ENCODE data around the gene PLA2G4B.
A peak's percentile ranks its signal among the peaks of the same experiment; 100 is the strongest.

Gene PLA2G4B

DNA sequence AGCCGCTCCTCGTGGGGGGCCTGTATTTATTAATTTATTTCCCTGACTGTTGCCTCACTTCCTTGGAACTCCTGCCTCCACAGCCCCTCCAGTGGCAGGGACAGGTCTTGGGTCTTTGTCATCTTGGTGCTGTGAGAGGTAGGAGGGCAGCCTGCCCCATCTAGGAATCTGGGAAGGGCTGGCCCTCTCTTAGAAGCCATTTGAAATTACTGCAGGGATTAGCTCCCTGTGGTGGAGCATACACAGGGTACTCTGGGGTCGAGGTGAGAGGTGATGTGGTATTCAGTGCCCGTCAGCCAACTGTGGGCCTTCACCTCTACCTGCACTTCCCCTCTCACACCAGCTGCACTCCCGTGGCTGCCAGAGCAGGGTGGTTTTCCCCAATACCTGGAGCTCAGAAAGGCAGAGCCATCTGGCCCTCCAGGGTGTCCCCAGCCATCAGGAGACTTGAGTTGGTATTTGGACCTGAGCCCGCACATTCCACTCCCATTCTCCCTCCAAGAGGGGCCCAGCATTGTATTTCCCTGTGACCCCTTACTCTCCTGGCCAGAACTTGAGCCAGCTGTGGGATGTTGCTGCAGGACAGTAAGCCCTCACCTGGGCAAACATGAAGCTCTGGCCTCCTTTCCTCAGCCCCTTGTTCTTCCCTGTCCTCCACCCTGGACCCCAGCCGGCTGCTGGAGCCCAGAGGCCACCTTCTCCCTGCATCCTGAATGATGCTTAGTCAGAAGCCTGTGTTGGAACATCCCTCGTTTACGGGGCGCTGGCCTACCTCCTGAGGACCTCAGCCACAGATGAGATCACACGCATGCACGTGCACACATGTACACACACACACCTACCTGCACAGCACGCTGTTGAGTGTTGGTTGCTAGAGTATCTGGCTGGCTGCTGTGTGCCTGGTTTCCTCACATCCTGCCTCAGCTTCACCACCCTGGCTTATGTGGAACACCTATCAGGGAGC, 12.8 kb upstream of the PLA2G4B start:
- DNase-seq (ENCODE audit: low read depth in 2 of 2), result no peak

DNA sequence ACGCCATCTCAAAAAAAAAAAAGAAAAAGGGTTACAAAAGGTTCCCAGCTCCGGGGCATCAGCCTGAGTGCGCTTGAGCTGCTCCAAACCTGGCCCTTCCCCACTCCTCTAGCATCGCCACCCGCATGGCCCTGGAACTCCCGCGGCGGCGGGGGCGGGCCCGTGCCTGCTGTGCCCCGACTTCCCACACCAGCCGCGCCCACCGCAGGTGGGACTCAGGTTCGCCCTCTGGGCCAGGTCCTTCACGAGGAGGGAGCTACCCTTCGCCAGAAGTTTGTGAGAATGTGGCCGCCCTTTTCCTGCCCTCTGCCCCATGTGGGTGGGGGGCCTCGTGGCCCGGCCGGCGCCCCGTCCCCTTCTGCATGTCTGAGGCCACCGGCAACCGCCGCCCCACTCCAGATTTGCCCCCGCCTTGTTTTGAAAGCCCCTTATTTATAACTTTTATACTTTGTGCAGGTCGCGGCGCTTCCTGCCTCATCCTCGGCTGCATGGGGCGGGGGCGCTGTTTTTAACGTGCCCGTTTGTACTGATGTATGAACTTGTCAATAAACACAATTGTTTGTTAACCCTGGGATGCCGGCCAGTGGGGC, 11.3 kb upstream of the PLA2G4B start:
- DNase-seq (ENCODE audit: low read depth in 2 of 2), result peak in 1 of 2 donors; percentile 19

DNA sequence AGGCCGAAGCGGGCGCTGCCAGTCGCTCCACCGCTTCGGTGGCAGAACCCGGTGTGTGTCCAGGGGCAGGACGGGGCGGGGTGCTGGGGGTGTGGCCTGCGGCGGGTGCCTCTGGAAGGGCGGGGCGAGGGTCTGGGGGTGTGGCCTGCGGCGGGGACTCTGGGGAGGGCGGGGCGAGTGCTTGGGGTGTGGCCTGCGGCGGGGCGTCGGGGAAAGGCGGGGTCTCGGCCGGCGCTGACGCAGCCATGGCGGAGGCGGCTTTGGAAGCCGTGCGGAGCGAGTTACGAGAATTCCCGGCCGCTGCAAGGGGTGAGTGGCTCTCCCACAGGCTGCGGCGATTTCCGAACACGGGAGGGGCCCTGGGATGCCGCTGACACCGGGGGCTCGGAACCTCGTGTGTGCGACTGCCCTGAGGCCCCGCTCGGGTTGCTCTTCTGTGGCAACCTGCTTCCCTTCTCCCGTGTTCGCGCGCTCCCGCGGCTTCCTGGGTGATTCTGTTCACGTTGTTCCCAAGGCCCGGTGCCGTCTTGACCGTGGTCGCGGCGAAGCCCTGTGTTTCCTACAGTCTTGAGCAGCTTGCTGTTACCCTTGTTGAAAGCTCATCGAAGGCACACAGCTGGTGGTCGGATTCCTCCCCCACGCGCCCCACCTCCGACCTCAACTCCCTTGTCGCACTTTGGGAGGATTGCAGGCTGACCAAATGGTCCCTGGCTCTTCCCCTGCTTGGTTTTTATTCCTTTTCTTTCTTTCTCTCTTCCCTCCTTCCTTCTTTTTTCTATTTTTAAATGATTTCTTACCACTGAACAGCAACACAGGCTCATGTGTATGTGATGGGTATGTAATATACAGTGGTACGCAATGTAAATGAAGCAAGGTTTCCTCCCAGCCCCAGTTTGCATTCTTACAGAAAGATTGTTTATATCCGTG, 10.5 kb upstream of the PLA2G4B start, which contains the start of gene JMJD7:
JMJD7 (plus strand) TSS at position 213 of the 927 bp plus-strand sequence; CDS start at position 246, 33 bp downstream.
- peak; percentile 86 to 91 for DNase-seq (ENCODE audit: low read depth in 2 of 2)

DNA sequence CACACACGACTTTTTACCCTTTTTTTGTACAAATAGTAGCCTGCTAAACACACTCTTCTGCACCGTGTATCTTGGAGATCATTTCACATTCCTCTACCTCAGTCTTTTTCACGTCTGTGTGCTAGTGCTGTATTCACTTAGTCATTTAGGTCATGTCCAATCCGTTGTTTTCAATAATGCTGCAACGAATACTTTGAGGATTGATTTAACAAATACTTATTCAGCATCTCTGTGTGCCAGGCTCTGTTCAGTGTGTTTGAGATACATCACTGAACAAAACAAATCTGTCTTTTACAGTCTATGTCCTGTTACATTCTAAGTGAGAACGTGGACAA, 9.9 kb upstream of the PLA2G4B start:
- DNase-seq (ENCODE audit: low read depth in 2 of 2), result no peak

DNA sequence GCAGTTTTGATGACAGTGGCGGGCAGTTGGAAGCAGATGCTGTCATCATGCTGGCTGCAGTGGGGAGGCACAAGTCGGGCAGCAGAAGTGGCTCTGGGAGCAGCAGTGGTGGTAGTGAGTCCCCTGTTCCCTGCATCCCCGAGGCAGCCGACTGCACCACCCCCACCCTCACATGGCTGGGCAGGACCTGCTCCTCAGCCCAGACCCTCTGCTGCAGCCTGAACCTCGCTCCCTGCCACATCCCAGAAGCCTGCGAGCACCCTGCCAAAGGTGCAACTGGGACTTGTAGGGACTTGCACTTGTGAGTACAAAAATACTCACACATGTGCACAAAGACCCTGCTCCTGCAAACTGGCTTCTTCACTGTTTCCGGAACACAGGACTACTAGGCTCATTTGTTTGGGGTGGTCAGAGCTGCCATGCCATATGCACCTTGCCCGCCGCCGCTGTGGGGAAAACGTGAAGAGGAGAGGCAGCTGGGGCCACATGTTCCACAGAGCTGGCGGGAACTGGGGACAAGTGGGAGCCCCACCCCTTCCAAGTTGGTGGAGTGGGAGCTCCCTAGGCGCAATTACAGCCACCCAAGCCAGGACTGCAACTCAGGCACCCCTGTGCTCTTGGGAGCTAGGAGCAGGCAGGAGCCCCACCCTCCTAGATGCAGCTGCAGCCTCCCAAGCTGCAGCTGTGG, 8.5 kb upstream of the PLA2G4B start:
- DNase-seq (ENCODE audit: low read depth in 2 of 2), result no peak

DNA sequence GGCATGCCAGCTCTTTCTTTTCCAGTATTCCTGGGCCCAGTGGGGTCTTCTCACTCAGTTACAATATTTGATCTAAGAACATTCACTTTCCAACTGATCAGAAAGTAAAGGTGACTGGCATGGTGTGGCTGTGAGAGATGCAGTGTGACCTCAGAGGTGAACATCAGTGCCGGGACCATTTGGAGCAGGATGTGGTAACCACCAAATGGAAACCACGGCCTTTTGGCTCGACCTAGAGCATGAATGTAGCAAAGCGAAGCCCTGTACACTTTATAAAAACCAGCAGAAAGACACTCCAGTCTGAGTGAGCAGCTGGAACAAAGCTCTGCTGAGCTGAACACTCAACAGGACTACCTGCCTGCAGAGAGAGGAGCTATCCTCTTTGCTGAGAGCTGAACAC, 7.4 kb upstream of the PLA2G4B start:
- DNase-seq (ENCODE audit: low read depth in 2 of 2), result peak in 1 of 2 donors; percentile 10

DNA sequence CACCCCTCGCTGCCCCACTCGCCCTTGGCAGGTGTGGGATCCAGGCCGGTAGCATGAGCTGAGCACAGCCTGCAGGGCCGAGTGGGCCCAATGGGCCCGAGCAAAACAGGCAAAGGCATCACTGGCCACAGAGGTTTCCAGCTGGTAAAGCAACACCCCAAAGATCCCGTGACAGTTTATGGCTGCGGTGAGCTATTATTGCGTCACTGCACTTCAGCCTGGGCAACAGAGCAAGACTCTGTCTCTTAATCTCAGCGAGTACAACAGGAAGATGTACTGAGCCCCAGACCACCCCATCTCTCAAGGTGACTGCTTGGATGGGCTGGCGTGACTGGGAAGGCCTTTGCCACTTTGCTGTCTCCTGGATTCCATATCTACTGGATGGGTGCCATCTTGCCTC, 6.4 kb upstream of the PLA2G4B start:
- no peak for DNase-seq (ENCODE audit: low read depth in 2 of 2)

DNA sequence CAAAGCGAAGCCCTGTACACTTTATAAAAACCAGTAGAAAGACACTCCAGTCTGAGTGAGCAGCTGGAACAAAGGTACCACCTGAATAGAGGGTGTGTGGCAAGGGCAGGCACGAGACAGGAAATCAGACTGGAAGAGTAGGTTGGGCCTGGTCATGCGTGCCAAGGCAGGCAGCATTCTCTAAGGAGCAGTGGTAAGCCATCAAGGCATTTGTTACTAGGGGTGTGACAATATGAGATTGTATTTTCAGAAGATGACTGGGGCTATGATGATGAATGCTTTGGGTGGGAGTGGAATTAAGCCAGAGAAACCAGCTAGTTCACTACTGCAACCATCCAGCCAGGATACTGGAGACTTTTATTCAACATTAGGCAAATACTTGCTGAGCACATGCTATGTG, 5.8 kb upstream of the PLA2G4B start:
- DNase-seq (ENCODE audit: low read depth in 2 of 2), result no peak

DNA sequence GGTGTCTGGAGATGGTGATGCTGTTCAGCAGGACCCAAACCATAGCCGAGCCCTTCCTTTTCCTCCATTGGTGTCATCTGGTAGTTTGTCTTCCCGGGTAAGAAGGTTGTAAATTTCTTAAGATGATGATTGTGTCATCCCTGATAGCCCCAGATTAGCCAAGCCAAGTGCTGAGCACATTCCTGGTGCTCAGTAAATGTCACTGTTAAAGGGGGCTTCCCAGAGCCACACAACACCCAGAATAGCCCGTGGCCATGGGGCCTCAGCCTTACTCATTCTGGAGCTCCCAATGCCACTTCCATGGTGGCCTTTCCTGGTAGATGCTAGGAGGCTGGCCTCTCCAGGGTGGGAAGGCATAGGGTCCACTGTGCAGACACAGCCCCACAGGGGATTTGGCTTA, 4.6 kb upstream of the PLA2G4B start:
- no peak for DNase-seq (ENCODE audit: low read depth in 2 of 2)

DNA sequence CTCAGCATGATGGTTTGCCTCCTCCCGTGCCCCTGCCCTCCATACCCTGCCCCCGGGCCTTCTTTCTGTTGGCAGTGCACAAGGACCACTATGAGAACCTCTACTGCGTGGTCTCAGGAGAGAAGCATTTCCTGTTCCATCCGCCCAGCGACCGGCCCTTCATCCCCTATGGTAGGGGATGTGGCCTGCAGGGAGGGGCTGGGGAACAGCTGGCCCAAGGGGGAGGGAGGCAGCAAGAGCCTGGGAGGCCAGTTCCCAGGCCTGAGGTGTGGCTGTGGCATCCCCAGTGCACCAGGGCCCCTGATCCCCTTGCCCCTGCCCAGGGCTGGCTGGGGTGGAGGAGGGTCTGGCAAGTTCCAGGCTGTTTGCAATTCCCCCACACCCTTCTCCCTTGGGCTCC, 2.6 kb upstream of the PLA2G4B start:
- no peak for DNase-seq (ENCODE audit: low read depth in 2 of 2)

DNA sequence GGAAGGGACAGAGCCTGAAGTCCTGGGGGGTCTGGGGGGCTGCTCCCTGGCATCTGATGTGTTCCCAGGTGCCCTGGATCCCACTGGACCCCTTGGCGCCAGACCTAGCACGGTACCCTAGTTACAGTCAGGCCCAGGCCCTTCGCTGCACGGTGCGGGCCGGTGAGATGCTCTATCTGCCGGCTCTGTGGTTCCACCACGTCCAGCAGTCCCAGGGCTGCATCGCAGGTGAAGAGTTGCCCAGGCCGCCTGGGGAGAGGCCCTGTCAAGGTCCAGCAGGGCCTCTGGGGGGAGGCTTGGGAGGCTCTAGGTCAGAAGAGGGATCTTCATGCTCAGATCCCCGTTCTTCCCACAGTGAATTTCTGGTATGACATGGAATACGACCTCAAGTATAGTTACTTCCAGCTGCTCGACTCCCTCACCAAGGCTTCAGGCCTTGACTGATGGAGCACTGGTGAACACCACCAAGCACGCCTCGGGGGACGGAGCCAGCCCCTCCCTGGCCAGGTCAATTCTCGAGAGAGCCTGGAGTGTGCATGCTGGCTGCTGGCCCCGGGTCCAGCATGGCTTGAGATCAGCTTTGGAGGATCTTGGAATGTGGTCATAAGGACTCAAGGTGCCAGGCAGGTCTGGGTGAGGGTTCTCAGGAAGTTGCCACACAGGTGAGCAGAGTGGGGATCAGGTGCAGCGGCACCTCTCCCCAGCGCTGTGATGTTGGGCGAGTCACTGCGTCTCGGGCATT, 1.8 kb upstream of the PLA2G4B start:
- DNase-seq (ENCODE audit: low read depth in 2 of 2), result no peak

DNA sequence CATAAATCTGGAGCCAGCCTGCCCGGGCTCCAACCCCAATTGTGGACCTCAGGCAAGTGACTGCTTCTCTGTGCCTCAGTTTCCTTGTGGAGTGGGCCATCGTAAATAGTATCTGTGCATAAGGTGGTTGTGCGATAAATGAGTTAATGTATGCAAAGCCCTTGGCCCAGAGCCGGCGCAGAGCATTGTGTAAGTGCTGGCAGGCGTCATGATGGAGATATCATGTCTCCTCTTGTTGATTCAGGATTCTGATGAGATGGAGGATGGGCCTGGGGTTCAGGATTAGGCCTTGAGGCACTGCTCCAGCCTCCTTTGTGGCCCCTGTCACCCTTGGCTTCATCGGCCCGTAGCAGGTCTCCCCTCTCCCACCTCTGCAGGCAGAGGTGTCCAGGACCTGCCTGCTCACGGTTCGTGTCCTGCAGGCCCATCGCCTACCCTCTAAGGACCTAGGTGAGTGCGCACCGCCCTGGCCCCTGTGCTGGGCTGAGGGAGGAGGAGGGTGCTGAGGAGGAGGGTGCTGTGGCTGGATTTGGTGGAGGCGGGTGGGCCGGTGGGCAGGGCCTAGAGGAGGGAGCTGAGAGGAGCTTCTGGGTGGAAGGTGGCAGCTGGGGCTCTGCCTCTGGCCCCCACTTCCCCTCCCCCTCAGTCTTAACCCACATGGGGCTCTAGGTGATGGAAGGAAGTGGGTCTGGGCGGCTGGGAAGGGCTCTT, 1.3 kb downstream of the PLA2G4B start:
- no peak for DNase-seq (ENCODE audit: low read depth in 2 of 2)

DNA sequence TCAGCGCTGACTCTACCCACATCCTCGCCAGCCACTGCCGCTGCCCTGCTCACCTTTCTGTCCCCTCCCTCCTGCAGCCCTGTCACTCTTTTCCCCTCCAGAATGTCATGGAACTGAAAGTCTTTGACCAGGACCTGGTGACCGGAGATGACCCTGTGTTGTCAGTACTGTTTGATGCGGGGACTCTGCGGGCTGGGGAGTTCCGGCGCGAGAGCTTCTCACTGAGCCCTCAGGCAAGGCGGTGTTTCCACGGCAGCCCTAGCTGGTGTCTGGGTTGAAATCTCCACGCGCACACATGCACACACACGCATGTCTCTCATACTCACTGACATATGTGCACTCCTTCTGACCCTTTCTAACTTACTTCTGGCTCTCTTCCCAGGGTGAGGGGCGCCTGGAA, 2.0 kb downstream of the PLA2G4B start:
- DNase-seq (ENCODE audit: low read depth in 2 of 2), result no peak

DNA sequence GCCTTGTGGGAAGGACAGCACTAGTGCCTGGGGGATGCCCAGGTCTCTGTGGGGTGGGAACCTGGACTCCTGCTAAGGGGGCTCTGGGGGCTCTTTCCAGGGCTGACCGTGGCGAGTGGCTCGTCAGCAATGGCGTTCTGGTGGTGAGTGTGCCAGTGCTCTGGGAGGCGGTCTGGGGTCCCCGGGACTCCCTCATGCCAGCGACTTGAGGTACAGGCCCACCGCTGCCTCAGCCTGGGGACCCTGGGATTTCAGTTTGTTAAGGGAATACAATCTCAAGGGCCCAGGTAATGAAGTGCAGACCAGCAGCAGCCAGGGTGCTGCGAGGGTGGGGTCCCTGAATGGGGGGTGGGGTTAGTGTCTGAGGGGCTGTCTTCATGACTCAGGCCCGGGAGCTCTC, 2.5 kb downstream of the PLA2G4B start:
- DNase-seq (ENCODE audit: low read depth in 2 of 2), result no peak

DNA sequence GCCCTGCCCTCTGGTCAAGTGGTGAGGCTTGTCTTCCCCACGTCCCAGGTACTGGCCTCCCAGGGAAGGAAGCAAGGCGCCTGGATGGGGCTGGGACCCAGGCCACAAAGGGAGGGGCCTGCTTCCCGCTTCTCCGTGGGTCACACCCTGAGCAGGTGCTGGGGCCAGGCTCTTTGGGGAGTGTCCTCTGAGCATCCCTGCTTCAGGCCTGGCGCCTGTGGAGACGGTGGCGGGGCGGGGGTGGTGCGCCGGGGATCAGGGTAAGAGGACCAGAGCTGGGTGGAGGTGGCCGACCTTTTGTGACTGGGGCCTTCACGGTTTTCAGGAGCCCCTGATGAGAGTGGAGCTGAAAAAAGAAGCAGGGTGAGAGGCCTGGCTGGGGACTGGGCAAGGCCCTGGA, 3.6 kb downstream of the PLA2G4B start:
- DNase-seq (ENCODE audit: low read depth in 2 of 2), result no peak

DNA sequence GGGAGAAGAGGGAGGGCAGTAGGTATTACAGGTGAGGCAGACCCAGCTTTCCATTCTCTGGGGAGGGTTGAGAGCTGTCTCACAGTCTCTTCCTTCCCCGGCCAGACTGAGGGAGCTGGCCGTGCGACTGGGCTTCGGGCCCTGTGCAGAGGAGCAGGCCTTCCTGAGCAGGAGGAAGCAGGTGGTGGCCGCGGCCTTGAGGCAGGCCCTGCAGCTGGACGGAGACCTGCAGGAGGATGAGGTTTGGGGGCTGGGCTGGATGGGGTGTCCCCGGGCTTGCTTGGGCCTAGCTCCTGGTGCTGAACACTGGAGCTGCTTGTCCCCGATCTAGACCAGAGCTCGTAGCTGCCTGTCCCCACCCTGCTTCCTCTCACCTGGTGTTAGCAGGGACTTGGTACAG, 4.9 kb downstream of the PLA2G4B start:
- no peak for DNase-seq (ENCODE audit: low read depth in 2 of 2)

DNA sequence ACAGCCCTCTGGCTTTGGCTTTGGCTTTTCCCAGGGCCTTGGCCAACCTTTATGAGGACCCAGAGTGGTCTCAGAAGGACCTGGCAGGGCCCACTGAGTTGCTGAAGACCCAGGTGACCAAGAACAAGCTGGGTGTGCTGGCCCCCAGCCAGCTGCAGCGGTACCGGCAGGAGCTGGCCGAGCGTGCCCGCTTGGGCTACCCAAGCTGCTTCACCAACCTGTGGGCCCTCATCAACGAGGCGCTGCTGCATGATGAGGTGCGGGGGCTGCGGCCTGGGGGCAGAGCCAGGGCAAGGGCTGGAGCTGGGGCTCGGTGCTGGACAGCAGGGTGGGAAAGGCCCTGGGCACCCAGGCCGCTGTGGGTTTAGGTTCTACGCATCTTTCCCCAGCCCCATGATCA, 6.2 kb downstream of the PLA2G4B start:
- DNase-seq (ENCODE audit: low read depth in 2 of 2), result no peak

DNA sequence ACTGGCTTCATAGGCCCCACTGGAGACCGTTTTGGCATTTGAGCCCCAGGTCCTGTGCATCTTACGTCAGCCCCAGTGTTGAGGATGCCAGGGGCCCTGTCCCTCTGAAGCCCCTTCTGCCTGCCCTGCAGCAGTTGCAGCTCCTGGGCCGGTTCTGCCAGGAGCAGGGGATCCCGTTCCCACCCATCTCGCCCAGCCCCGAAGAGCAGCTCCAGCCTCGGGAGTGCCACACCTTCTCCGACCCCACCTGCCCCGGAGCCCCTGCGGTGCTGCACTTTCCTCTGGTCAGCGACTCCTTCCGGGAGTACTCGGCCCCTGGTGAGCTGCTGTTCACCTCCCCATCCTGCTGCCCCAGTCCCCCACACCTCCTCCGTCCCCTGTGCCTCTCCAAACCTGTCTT, 8.6 kb downstream of the PLA2G4B start:
- no peak for DNase-seq (ENCODE audit: low read depth in 2 of 2)

DNA sequence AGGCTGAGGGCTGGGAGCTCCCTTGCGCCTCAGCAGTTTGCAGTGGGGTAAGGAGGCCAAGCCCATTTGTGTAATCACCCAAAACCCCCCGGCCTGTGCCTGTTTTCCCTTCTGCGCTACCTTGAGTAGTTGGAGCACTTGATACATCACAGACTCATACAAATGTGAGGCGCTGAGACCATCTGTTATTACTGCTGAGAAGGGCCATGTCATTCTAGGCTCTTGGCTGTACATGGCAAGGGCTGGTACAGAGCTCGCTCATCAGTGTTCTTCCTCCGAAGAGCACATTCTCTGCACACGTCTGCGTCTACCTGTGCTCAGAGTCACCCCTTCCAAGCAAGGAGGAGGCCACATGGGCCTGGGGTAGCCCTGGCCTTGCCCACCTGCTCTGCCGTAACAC, 9.3 kb downstream of the PLA2G4B start:
- no peak for DNase-seq (ENCODE audit: low read depth in 2 of 2)

DNA sequence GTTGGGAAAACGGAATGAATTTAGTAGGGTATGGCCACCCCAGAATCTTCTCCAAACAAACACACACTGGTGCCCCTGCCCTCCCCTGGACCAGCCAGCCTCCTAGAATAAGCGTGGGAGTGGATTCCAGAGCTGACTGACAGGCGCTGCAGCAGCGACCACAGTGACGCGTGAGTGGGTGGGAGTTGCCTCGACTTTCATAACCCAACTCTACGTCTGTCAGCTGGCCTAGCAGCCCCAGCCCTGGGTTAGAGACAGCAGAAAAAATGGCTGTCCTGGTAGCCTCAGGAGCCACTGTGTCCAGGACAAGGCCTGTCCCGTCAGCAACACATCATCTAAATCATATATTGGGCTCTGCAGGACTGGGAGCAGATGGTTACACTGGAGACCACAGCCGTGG, 10.0 kb downstream of the PLA2G4B start:
- DNase-seq (ENCODE audit: low read depth in 2 of 2), result peak in 1 of 2 donors; percentile 18

Data from stimulated activated CD8-positive, alpha-beta memory T cell treated with anti-CD3 and anti-CD28 coated beads, Interleukin-7, amount 100 ng/mL, for 4 hours (primary cell).